Measurements from ENCODE around the gene TAB2. TPM values are rescaled to one million over a fixed set of nuclear protein-coding genes. Genes with fewer than 3 reads are reported as not detected.

The TAB2 gene
- total RNA-seq, 1 donor from 2014 or later, result 81.8 TPM

DNA sequence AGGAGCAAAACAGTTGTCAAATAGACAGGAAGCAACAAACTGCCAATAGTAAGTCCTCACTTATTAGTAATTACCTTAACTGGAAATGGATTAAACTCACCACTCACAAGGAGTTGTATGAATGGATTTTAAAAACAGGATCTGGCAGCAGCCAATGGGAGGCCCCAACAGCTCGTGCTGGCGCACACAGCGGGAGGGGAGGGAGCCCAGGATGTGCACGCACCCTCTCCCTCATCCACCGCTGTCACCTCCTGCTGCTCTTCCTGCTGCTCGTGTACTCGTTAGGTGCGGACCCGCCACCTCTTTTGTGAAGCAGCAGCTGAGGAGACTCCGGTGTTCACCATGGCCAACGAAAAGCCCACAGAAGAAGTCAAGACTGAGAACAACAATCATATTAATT is 82.5 kb downstream of the TAB2 start, which contains the start of gene SUMO4:
TSS of gene SUMO4 (plus strand) at position 213 of the 400 bp plus-strand sequence. CDS start at position 343, 130 bp downstream.
- Histone ChIP-seq H4K20me1 (ENCODE audit: insufficient read depth, low read length) (peaks cover 19% of the 10 kb centered on the region), H3K4me1 (ENCODE audit: insufficient read depth, low read length) (no peaks in the 10 kb centered on the region), H3K9ac (ENCODE audit: low read length) (no peak within 1 kb of the TSS), H3K27me3 (ENCODE audit: insufficient read depth, low read length) (no peaks in the 10 kb centered on the region), H3K9me3 (ENCODE audit: insufficient read depth, low read depth, low read length) (no peaks in the 10 kb centered on the region), H2AFZ (ENCODE audit: low read depth, low read length) (no peak within 1 kb of the TSS), H3K79me2 (ENCODE audit: insufficient read depth, low read length) (peaks cover 27% of the 10 kb centered on the region), H3K4me2 (ENCODE audit: low read length) (no peak within 1 kb of the TSS), H3K36me3 (ENCODE audit: insufficient read depth, low read length) (peaks cover 34% of the 10 kb centered on the region), H3K4me3 (ENCODE audit: insufficient read depth, low read depth, low read length) (no peak within 1 kb of the TSS), H3K27ac (ENCODE audit: low read depth, low read length) (no peak within 1 kb of the TSS)
- no peak within 1 kb of the TSS for H3K4me3 Mint-ChIP-seq (ENCODE audit: unreplicated experiment)
- H3K27me3 Mint-ChIP-seq (ENCODE audit: low read depth, unreplicated experiment), result no peaks in the 10 kb centered on the region
- no peak for DNase-seq (ENCODE audit: low read depth)
- H3K4me1 Mint-ChIP-seq (ENCODE audit: low read depth, unreplicated experiment), result peaks cover 6% of the 10 kb centered on the region
- peaks cover 2% of the 10 kb centered on the region for H3K9me3 Mint-ChIP-seq (ENCODE audit: unreplicated experiment)
- peaks cover 30% of the 10 kb centered on the region for H3K36me3 Mint-ChIP-seq (ENCODE audit: low read depth, unreplicated experiment)
- TF ChIP-seq, protein P1, sequence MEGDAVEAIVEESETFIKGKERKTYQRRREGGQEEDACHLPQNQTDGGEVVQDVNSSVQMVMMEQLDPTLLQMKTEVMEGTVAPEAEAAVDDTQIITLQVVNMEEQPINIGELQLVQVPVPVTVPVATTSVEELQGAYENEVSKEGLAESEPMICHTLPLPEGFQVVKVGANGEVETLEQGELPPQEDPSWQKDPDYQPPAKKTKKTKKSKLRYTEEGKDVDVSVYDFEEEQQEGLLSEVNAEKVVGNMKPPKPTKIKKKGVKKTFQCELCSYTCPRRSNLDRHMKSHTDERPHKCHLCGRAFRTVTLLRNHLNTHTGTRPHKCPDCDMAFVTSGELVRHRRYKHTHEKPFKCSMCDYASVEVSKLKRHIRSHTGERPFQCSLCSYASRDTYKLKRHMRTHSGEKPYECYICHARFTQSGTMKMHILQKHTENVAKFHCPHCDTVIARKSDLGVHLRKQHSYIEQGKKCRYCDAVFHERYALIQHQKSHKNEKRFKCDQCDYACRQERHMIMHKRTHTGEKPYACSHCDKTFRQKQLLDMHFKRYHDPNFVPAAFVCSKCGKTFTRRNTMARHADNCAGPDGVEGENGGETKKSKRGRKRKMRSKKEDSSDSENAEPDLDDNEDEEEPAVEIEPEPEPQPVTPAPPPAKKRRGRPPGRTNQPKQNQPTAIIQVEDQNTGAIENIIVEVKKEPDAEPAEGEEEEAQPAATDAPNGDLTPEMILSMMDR (IDR thresholded peaks at IDR 0.05; ENCODE audit: insufficient read depth, low read depth, low read length), result no peak
- no peak for TF ChIP-seq EZH2 (IDR thresholded peaks at IDR 0.05; ENCODE audit: insufficient read depth, low read length)
- no peak within 1 kb of the TSS for H3K27ac Mint-ChIP-seq (ENCODE audit: unreplicated experiment)
- no peak for FAIRE-seq

DNA sequence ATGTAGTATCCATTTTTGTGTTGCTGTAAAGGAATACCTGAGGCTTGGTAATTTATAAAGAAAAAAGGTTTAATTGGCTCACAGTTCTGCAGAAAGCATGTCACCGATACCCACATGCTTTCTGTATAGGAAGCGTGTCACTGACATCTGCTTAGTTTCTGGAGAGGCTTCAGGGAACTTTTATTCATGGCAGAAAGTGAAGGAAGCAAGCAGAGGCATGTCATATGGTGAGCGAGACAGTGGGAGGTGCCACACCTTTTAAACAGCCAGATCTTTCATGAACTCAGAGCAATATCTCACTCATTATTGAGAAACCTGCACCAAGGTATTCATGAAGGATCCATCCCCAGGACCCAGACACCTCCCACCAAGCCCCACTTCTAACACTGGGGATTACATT is 86.0 kb downstream of the TAB2 start:
- peaks cover 3% of the 10 kb centered on the region for H4K20me1 ChIP-seq (ENCODE audit: insufficient read depth, low read length)
- no peak overlapping the region for H2AFZ ChIP-seq (ENCODE audit: low read depth, low read length)
- Mint-ChIP-seq H3K9me3 (ENCODE audit: unreplicated experiment) (no peaks in the 10 kb centered on the region), H3K4me1 (ENCODE audit: low read depth, unreplicated experiment) (peaks cover 11% of the 10 kb centered on the region), H3K27me3 (ENCODE audit: low read depth, unreplicated experiment) (no peaks in the 10 kb centered on the region), H3K36me3 (ENCODE audit: low read depth, unreplicated experiment) (peaks cover 30% of the 10 kb centered on the region), H3K27ac (ENCODE audit: unreplicated experiment) (no peak overlapping the region), H3K4me3 (ENCODE audit: unreplicated experiment) (no peak overlapping the region)
- no peaks in the 10 kb centered on the region for H3K9me3 ChIP-seq (ENCODE audit: insufficient read depth, low read depth, low read length)
- DNase-seq (ENCODE audit: low read depth) (no peak), FAIRE-seq (no peak)
- no peak overlapping the region for H3K4me2 ChIP-seq (ENCODE audit: low read length)
- H3K79me2 ChIP-seq (ENCODE audit: insufficient read depth, low read length), result no peaks in the 10 kb centered on the region
- H3K36me3 ChIP-seq (ENCODE audit: insufficient read depth, low read length), result peaks cover 43% of the 10 kb centered on the region
- H3K4me1 ChIP-seq (ENCODE audit: insufficient read depth, low read length), result no peaks in the 10 kb centered on the region
- H3K27ac ChIP-seq (ENCODE audit: low read depth, low read length), result no peak overlapping the region
- no peaks in the 10 kb centered on the region for H3K27me3 ChIP-seq (ENCODE audit: insufficient read depth, low read length)
- no peak for TF ChIP-seq EZH2 (IDR thresholded peaks at IDR 0.05; ENCODE audit: insufficient read depth, low read length)
- H3K9ac ChIP-seq (ENCODE audit: low read length), result no peak overlapping the region
- H3K4me3 ChIP-seq (ENCODE audit: insufficient read depth, low read depth, low read length), result no peak overlapping the region

DNA sequence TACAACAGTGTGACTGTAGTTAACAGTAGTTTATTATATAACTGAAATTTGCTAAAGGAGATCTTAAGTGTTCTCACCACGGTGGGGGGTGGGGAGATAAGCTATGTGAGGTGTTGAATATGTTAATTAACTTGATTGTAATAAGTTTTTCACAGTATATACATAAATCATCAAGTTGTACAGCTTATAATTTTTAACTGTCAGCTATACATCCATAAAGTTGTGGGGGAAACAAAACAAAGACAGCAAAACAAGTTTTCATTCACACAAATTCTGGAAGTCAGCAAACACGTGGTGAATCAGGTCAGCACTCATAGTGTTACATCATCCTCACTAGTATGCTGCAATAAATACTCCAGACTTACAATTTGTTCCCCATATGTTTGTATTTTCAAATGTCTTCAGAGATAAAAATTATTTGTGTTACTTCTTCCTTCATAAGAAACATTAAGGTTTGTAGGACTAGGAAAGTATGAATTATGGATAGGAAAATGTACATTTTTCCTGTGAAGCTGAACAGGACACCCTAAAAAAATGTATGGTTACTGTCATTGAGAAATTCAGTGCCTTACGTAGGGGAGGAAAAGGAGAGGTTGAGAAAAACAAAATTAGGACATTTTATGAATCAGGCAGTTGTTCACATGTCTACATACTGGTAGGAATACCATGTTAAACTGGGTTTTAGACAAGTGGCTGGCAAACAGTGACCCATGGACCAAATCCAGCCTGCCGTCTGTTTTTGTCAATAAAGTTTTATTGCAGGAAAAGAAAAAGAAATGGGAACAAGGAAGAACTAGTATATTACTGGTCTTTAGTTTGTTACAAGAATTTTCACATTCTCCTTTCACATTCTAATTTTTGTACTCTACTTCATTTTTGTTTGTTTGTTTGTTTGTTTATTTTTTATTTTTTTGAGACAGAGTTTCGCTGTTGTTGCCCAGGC is 88.6 kb downstream of the TAB2 start:
- Mint-ChIP-seq H3K27me3 (ENCODE audit: low read depth, unreplicated experiment) (no peaks in the 10 kb centered on the region), H3K36me3 (ENCODE audit: low read depth, unreplicated experiment) (peaks cover 23% of the 10 kb centered on the region), H3K27ac (ENCODE audit: unreplicated experiment) (peak overlapping the region; percentile 65), H3K4me3 (ENCODE audit: unreplicated experiment) (no peak overlapping the region), H3K9me3 (ENCODE audit: unreplicated experiment) (no peaks in the 10 kb centered on the region), H3K4me1 (ENCODE audit: low read depth, unreplicated experiment) (peaks cover 11% of the 10 kb centered on the region)
- Histone ChIP-seq H3K9ac (ENCODE audit: low read length) (no peak overlapping the region), H3K36me3 (ENCODE audit: insufficient read depth, low read length) (peaks cover 40% of the 10 kb centered on the region), H3K4me2 (ENCODE audit: low read length) (no peak overlapping the region), H3K4me1 (ENCODE audit: insufficient read depth, low read length) (no peaks in the 10 kb centered on the region), H2AFZ (ENCODE audit: low read depth, low read length) (no peak overlapping the region), H3K27me3 (ENCODE audit: insufficient read depth, low read length) (no peaks in the 10 kb centered on the region), H3K79me2 (ENCODE audit: insufficient read depth, low read length) (no peaks in the 10 kb centered on the region), H3K4me3 (ENCODE audit: insufficient read depth, low read depth, low read length) (no peak overlapping the region), H3K27ac (ENCODE audit: low read depth, low read length) (no peak overlapping the region), H4K20me1 (ENCODE audit: insufficient read depth, low read length) (peaks cover 3% of the 10 kb centered on the region), H3K9me3 (ENCODE audit: insufficient read depth, low read depth, low read length) (no peaks in the 10 kb centered on the region)
- TF ChIP-seq, protein P1 (IDR thresholded peaks at IDR 0.05; ENCODE audit: insufficient read depth, low read depth, low read length), result no peak
- TF ChIP-seq EZH2 (IDR thresholded peaks at IDR 0.05; ENCODE audit: insufficient read depth, low read length), result no peak
- FAIRE-seq (no peak), DNase-seq (ENCODE audit: low read depth) (no peak)
